Muscle of leg (tissue), 11 donors: ENCODE measurements around the gene PHACTR3. TPM values are rescaled to one million over a fixed set of nuclear protein-coding genes. Genes with fewer than 3 reads are reported as not detected.

Experiments
- DNase-seq: peaks from one replicate; pipeline ENCODE4 v3.0.0; 2013
- H3K27ac ChIP-seq: one replicate; pipeline ENCODE4 v1.5.1; 2013; ENCODE audit warnings: mild to moderate bottlenecking, low read length, control low read depth
- H3K27me3 ChIP-seq: one replicate; pipeline ENCODE4 v1.6.1; 2013; ENCODE audit warnings: low read length; ENCODE audit not compliant: control insufficient read depth, insufficient read depth
- H3K36me3 ChIP-seq: one replicate; pipeline ENCODE4 v1.6.1; 2013; ENCODE audit warnings: low read length; ENCODE audit not compliant: control insufficient read depth, insufficient read depth
- H3K4me1 ChIP-seq: one replicate; pipeline ENCODE4 v1.6.1; 2013; ENCODE audit warnings: low read length; ENCODE audit not compliant: control insufficient read depth, insufficient read depth
- H3K4me3 ChIP-seq: one replicate; pipeline ENCODE4 v1.5.1; 2013; ENCODE audit warnings: low read length, control low read depth
- H3K9me3 ChIP-seq: replicated peaks from 2 replicates; pipeline ENCODE4 v1.6.1; 2013; ENCODE audit warnings: low read depth, low read length; ENCODE audit not compliant: control insufficient read depth
- WGBS: methylation state at CpG from one replicate; pipeline ENCODE4 v1.1.5; 2013; ENCODE audit warnings: missing lambda C conversion rate; ENCODE audit not compliant: insufficient coverage; 5-methylcytosine and 5-hydroxymethylcytosine counted together
- polyA plus RNA-seq, 8 donors: library from polyadenylated mRNA; unstranded; fragments of 120-200 nt; gene quantifications; one replicate each; pipeline versions ENCODE4 v1.2.1 to v1.2.3, GENCODE V29; 2013; ENCODE audit warnings: inconsistent platforms in 1 of 8, low replicate concordance in 1 of 8; ENCODE audit not compliant: insufficient read length in 8 of 8, insufficient read depth in 1 of 8
- total RNA-seq: library from RNA; stranded (reverse); fragments of 120-200 nt; gene quantifications from one replicate; pipeline ENCODE4 v1.2.4, GENCODE V29; 2013

Gene PHACTR3
- total and polyA plus RNA-seq, 9 donors, result 4.7 to 17.0 (median 9.9) TPM

GRCh38 chr20:59788196-59788735 is 183.9 kb downstream of the PHACTR3 start:
- 43% methylated on average over 5 of the region's 8 CpGs for WGBS

GRCh38 chr20:59788811-59789397 is 184.6 kb downstream of the PHACTR3 start:
- no peak overlapping the region for H3K27ac ChIP-seq
- H3K4me3 ChIP-seq, result no peak overlapping the region
- peaks cover 23% of the 10 kb centered on the region for H3K4me1 ChIP-seq
- H3K9me3 ChIP-seq, result peaks cover 4% of the 10 kb centered on the region
- no peak for DNase-seq
- WGBS, result 78% methylated on average over 6 of the region's 7 CpGs
- H3K36me3 ChIP-seq, result no peaks in the 10 kb centered on the region
- H3K27me3 ChIP-seq, result no peaks in the 10 kb centered on the region

More at GRCh38 chr20:59788196-59788735, 183.9 kb downstream of the PHACTR3 start:
- no peaks in the 10 kb centered on the region for H3K27me3 ChIP-seq
- no peak for DNase-seq
- H3K9me3 ChIP-seq, result peaks cover 4% of the 10 kb centered on the region
- no peak overlapping the region for H3K4me3 ChIP-seq
- H3K36me3 ChIP-seq, result no peaks in the 10 kb centered on the region
- H3K4me1 ChIP-seq, result peaks cover 29% of the 10 kb centered on the region
- no peak overlapping the region for H3K27ac ChIP-seq

GRCh38 chr20:59789686-59790085 is 185.3 kb downstream of the PHACTR3 start:
- no CpG with 5 or more reads among the region's 2 CpGs for WGBS
- H3K27ac ChIP-seq, result no peak overlapping the region
- DNase-seq, result no peak
- H3K4me1 ChIP-seq, result peaks cover 18% of the 10 kb centered on the region
- no peak overlapping the region for H3K4me3 ChIP-seq
- peaks cover 4% of the 10 kb centered on the region for H3K9me3 ChIP-seq
- H3K27me3 ChIP-seq, result no peaks in the 10 kb centered on the region
- H3K36me3 ChIP-seq, result no peaks in the 10 kb centered on the region

GRCh38 chr20:59790346-59790745 is 186.0 kb downstream of the PHACTR3 start:
- WGBS, result no CpG with 5 or more reads among the region's 1 CpG
- Histone ChIP-seq H3K27me3 (no peaks in the 10 kb centered on the region), H3K9me3 (peaks cover 4% of the 10 kb centered on the region), H3K27ac (no peak overlapping the region), H3K36me3 (no peaks in the 10 kb centered on the region), H3K4me1 (peaks cover 12% of the 10 kb centered on the region), H3K4me3 (no peak overlapping the region)
- no peak for DNase-seq

GRCh38 chr20:59792300-59792699 is 188.0 kb downstream of the PHACTR3 start:
- Histone ChIP-seq H3K27me3 (no peaks in the 10 kb centered on the region), H3K4me1 (no peaks in the 10 kb centered on the region), H3K27ac (no peak overlapping the region), H3K9me3 (peaks cover 5% of the 10 kb centered on the region), H3K4me3 (no peak overlapping the region), H3K36me3 (no peaks in the 10 kb centered on the region)
- no peak for DNase-seq
- WGBS, result no CpG with 5 or more reads among the region's 1 CpG

GRCh38 chr20:59794555-59794954 is 190.2 kb downstream of the PHACTR3 start:
- Histone ChIP-seq H3K27me3 (no peaks in the 10 kb centered on the region), H3K27ac (no peak overlapping the region), H3K4me3 (no peak overlapping the region), H3K36me3 (no peaks in the 10 kb centered on the region), H3K9me3 (peaks cover 10% of the 10 kb centered on the region), H3K4me1 (no peaks in the 10 kb centered on the region)
- no peak for DNase-seq
- WGBS, result no CpG with 5 or more reads among the region's 2 CpGs

GRCh38 chr20:59800309-59800708 is 196.0 kb downstream of the PHACTR3 start:
- no CpG with 5 or more reads among the region's 1 CpG for WGBS
- H3K4me1 ChIP-seq, result no peaks in the 10 kb centered on the region

GRCh38 chr20:59802018-59802417 is 197.7 kb downstream of the PHACTR3 start:
- H3K27me3 ChIP-seq, result no peaks in the 10 kb centered on the region
- no peak overlapping the region for H3K4me3 ChIP-seq
- WGBS, result 85% methylated on average over 4 of the region's 4 CpGs
- no peaks in the 10 kb centered on the region for H3K4me1 ChIP-seq
- no peak overlapping the region for H3K27ac ChIP-seq
- peaks cover 15% of the 10 kb centered on the region for H3K9me3 ChIP-seq
- DNase-seq, result no peak
- H3K36me3 ChIP-seq, result no peaks in the 10 kb centered on the region

More at GRCh38 chr20:59800309-59800708, 196.0 kb downstream of the PHACTR3 start:
- Histone ChIP-seq H3K4me3 (no peak overlapping the region), H3K36me3 (no peaks in the 10 kb centered on the region), H3K27ac (no peak overlapping the region), H3K27me3 (no peaks in the 10 kb centered on the region), H3K9me3 (peaks cover 16% of the 10 kb centered on the region)
- no peak for DNase-seq

- DNase-seq, result no peak
- 77% methylated on average over 6 of the region's 9 CpGs for WGBS
- H3K9me3 ChIP-seq, result peaks cover 15% of the 10 kb centered on the region
- no peaks in the 10 kb centered on the region for H3K27me3 ChIP-seq
- H3K27ac ChIP-seq, result no peak overlapping the region
- no peak overlapping the region for H3K4me3 ChIP-seq
- H3K4me1 ChIP-seq, result no peaks in the 10 kb centered on the region
- no peaks in the 10 kb centered on the region for H3K36me3 ChIP-seq
Measured at GRCh38 chr20:59802471-59803221, 198.3 kb downstream of the PHACTR3 start.

- WGBS, result 14% methylated on average over 2 of the region's 5 CpGs
- Histone ChIP-seq H3K9me3 (peaks cover 10% of the 10 kb centered on the region), H3K4me1 (no peaks in the 10 kb centered on the region), H3K27ac (no peak overlapping the region), H3K4me3 (no peak overlapping the region), H3K36me3 (no peaks in the 10 kb centered on the region), H3K27me3 (no peaks in the 10 kb centered on the region)
- DNase-seq, result no peak
Measured at GRCh38 chr20:59804347-59804746, 200.0 kb downstream of the PHACTR3 start.
